HepG2 (cell line): ENCODE measurements around the gene LRRC74B. TPM values are rescaled to one million over a fixed set of nuclear protein-coding genes. Genes with fewer than 3 reads are reported as not detected.

Experiments
- ATAC-seq: fragments of 200-7000 bp; cut with Tn5 transposase; 3 replicates; pipeline ENCODE4 v1.9.1; 2020; ENCODE audit warnings: mild to moderate bottlenecking, moderate library complexity
- BruUV-seq: library from RNA; stranded (reverse); fragments of 400-500 nt; replicated peaks from 2 replicates; lab custom pipeline; 2021; lab: Mats Ljungman, UMichigan
- CTCF ChIA-PET: fragments of 300-600 bp; formaldehyde crosslinking; extraction: SDS; loops from one replicate; lab custom pipeline; 2021; ENCODE audit warnings: low total read pairs, inconsistent platforms, low intra/inter-chr PET ratio; lab: Yijun Ruan, JAX
- POLR2A ChIA-PET: fragments of 350-600 bp; sonication (Branson Sonifier 250); formaldehyde crosslinking; loops from one replicate; lab custom pipeline; 2020; ENCODE audit warnings: antibody characterized with exemption, inconsistent platforms; lab: Yijun Ruan, JAX
- DNase-seq: peaks from one replicate; pipeline ENCODE4 v3.0.0-alpha.2; 2015; ENCODE audit warnings: low spot score
- FAIRE-seq: peaks from 3 replicates; lab custom pipeline; 2011; peaks lifted over from hg19 to GRCh38; lab: Jason Lieb, UNC
- H2AFZ ChIP-seq: one replicate; pipeline ENCODE4 v1.6.1; 2011; ENCODE audit warnings: low read length, inconsistent platforms
- H3K27ac ChIP-seq: fragments of 300-600 bp; 3 replicates; pipeline ENCODE4 v1.8.0; 2011; ENCODE audit warnings: mixed run types, mild to moderate bottlenecking, mixed read lengths, low read length, inconsistent platforms; ENCODE audit not compliant: insufficient read depth; ENCODE audit errors: extremely low read length
- H3K27me3 ChIP-seq, 2 experiments: fragments of 200-600 bp in 1 of 2; 2 replicates in 1 of 2; 3 replicates in 1 of 2; pipeline versions ENCODE4 v1.6.0 to v1.8.0; 2011; ENCODE audit warnings: low read length in 2 of 2, mild to moderate bottlenecking in 2 of 2, moderate library complexity in 2 of 2, inconsistent platforms in 1 of 2; ENCODE audit not compliant: insufficient read depth in 2 of 2, control insufficient read depth in 1 of 2
- H3K36me3 ChIP-seq, 2 experiments: fragments of 200-600 bp in 1 of 2; replicated peaks in 1 of 2; 2 replicates in 1 of 2; 3 replicates in 1 of 2; pipeline versions ENCODE4 v1.5.1 to v1.8.0; 2011; ENCODE audit warnings: low read length in 2 of 2, inconsistent platforms in 1 of 2; ENCODE audit not compliant: insufficient read depth in 2 of 2, control insufficient read depth in 1 of 2
- H3K4me1 ChIP-seq: 2 replicates; pipeline ENCODE4 v1.5.1; 2012; ENCODE audit warnings: low read length, inconsistent platforms; ENCODE audit not compliant: insufficient read depth
- H3K4me2 ChIP-seq: 2 replicates; pipeline ENCODE4 v1.6.0; 2011; ENCODE audit warnings: low read depth, low read length, inconsistent platforms
- H3K4me3 ChIP-seq, 3 experiments: fragments of 200-600 bp in 1 of 3; sonication (generic), shearing (Covaris generic) in 1 of 3; replicated peaks in 1 of 3; 2 replicates each; pipeline ENCODE4 v1.5.1; 2011 to 2016; ENCODE audit warnings: low read length in 3 of 3, inconsistent platforms in 2 of 3, low read depth in 2 of 3, mild to moderate bottlenecking in 2 of 3, control low read depth in 1 of 3, mixed read lengths in 1 of 3; ENCODE audit not compliant: insufficient read depth in 1 of 3
- H3K79me2 ChIP-seq: one replicate; pipeline ENCODE4 v1.6.1; 2011; ENCODE audit warnings: low read length, inconsistent platforms; ENCODE audit not compliant: insufficient read depth
- H3K9ac ChIP-seq: 2 replicates; pipeline ENCODE4 v1.6.0; 2011; ENCODE audit warnings: mild to moderate bottlenecking, low read depth, low read length, inconsistent platforms; ENCODE audit not compliant: insufficient read depth
- H3K9me3 ChIP-seq: 2 replicates; pipeline ENCODE4 v1.5.1; 2012; ENCODE audit warnings: mild to moderate bottlenecking, low read length
- H4K20me1 ChIP-seq: 2 replicates; pipeline ENCODE4 v1.6.0; 2011; ENCODE audit warnings: inconsistent platforms, mild to moderate bottlenecking, low read length, moderate library complexity; ENCODE audit not compliant: insufficient read depth
- CHD2 ChIP-seq: IDR thresholded peaks from 2 replicates; pipeline ENCODE4 v1.6.1; 2011; ENCODE audit warnings: low read depth, low read length, improper control_type of control experiment
- CREB3 ChIP-seq: sonication (generic); formaldehyde crosslinking; IDR thresholded peaks from 2 replicates; pipeline ENCODE4 v1.5.0; 2020; ENCODE audit warnings: missing genetic modification reagents
- GATA4 ChIP-seq: sonication (generic); IDR thresholded peaks from 2 replicates; pipeline ENCODE4 v1.6.1; 2016; ENCODE audit warnings: antibody characterized with exemption, low read depth, borderline replicate concordance
- HNF4G ChIP-seq, 2 experiments: sonication (generic) in 1 of 2; formaldehyde crosslinking in 1 of 2; IDR thresholded peaks; 2 replicates each; pipeline versions ENCODE4 v1.4.0 to v1.6.1; 2011 to 2020; ENCODE audit warnings: borderline replicate concordance in 2 of 2, low read depth in 2 of 2, mild to moderate bottlenecking in 2 of 2, low read length in 1 of 2, missing genetic modification reagents in 1 of 2, moderate library complexity in 1 of 2
- HOXA7 ChIP-seq: sonication (generic); formaldehyde crosslinking; IDR thresholded peaks from 2 replicates; pipeline ENCODE4 v1.8.1; 2022; ENCODE audit warnings: mild to moderate bottlenecking, missing genetic modification reagents, moderate library complexity
- MXD4 ChIP-seq: IDR thresholded peaks from 2 replicates; pipeline ENCODE4 v1.6.1; 2016; ENCODE audit warnings: mild to moderate bottlenecking, missing biosample characterization, missing genetic modification reagents
- NFKBIZ ChIP-seq: IDR thresholded peaks from 2 replicates; pipeline ENCODE4 v1.6.1; 2018; ENCODE audit warnings: missing genetic modification reagents, missing compliant biosample characterization
- NR2C2 ChIP-seq: sonication (generic); formaldehyde crosslinking; IDR thresholded peaks from 2 replicates; pipeline ENCODE4 v1.4.0; 2020; ENCODE audit warnings: missing genetic modification reagents, mild to moderate bottlenecking, moderate library complexity, borderline replicate concordance
- SMC3 ChIP-seq: IDR thresholded peaks from 2 replicates; pipeline ENCODE4 v1.6.1; 2011; ENCODE audit warnings: low read length, improper control_type of control experiment
- SNRNP70 ChIP-seq: fragments of 200-400 bp; formaldehyde crosslinking; IDR thresholded peaks from 2 replicates; pipeline ENCODE4 v1.6.1; 2017; ENCODE audit warnings: mild to moderate bottlenecking, low read depth, low read length, moderate library complexity
- SOX5 ChIP-seq: IDR thresholded peaks from 2 replicates; pipeline ENCODE4 v1.6.1; 2016; ENCODE audit warnings: borderline replicate concordance
- SP5 ChIP-seq: IDR thresholded peaks from 2 replicates; pipeline ENCODE4 v1.6.1; 2016; ENCODE audit warnings: low read depth, borderline replicate concordance
- ZC3H13 ChIP-seq: sonication (generic); formaldehyde crosslinking; IDR thresholded peaks from 2 replicates; pipeline ENCODE4 v1.8.1; 2023; ENCODE audit warnings: mild to moderate bottlenecking, missing genetic modification reagents, moderate library complexity
- ZMYM3 ChIP-seq: sonication (generic); formaldehyde crosslinking; IDR thresholded peaks from 2 replicates; pipeline ENCODE4 v1.5.1; 2020; ENCODE audit warnings: mild to moderate bottlenecking, missing genetic modification reagents
- ZNF264 ChIP-seq: sonication (generic); formaldehyde crosslinking; IDR thresholded peaks from 2 replicates; pipeline ENCODE4 v1.4.0; 2020; ENCODE audit warnings: missing genetic modification reagents
- ZNF276 ChIP-seq: sonication (generic); formaldehyde crosslinking; IDR thresholded peaks from 2 replicates; pipeline ENCODE4 v1.4.0; 2020; ENCODE audit warnings: mild to moderate bottlenecking, low read depth, missing genetic modification reagents
- ZNF350 ChIP-seq: sonication (generic); formaldehyde crosslinking; IDR thresholded peaks from 2 replicates; pipeline ENCODE4 v1.4.0; 2020; ENCODE audit warnings: mild to moderate bottlenecking, low read depth, missing genetic modification reagents, borderline replicate concordance
- ZSCAN31 ChIP-seq: sonication (generic); formaldehyde crosslinking; IDR thresholded peaks from 2 replicates; pipeline ENCODE4 v1.5.0; 2020; ENCODE audit warnings: low read depth, mild to moderate bottlenecking, missing genetic modification reagents
- WGBS: methylation state at CpG from one replicate; pipeline ENCODE4 v1.1.6; 2017; ENCODE audit warnings: low lambda C conversion rate; 5-methylcytosine and 5-hydroxymethylcytosine counted together
- in situ Hi-C: cut with HindIII; loops from 2 replicates; pipeline ENCODE4 v1.10.0; 2017; ENCODE audit warnings: low pct_unique_long_range_greater_than_20kb; ENCODE audit not compliant: extremely low pct_ligation_motif_present
- intact Hi-C: fragments of 100-400 bp; cut with micrococcal nuclease; formaldehyde crosslinking; loops from one replicate; pipeline ENCODE4 v1.10.0; 2022; ENCODE audit not compliant: unreplicated experiment
- polyA plus RNA-seq, 8 experiments: library from polyadenylated mRNA; depleted of rRNA in 3 of 8; stranded (reverse) in 7 of 8; unstranded in 1 of 8; fragments of >200 nt; fragmentation: Illumina TruSeq in 4 of 8; extraction: Trizol in 4 of 8; gene quantifications; 2 replicates each; pipeline versions ENCODE4 v1.2.1 to v1.2.3, GENCODE V29; 2011 to 2016; ENCODE audit warnings: low read depth in 4 of 8, missing spikeins in 1 of 8, mixed read lengths in 1 of 8; ENCODE audit not compliant: insufficient read depth in 1 of 8
- total RNA-seq, 5 experiments: library from RNA; depleted of rRNA; stranded (reverse); fragments of >200 nt; fragmentation: Illumina TruSeq; extraction: Trizol; gene quantifications; 2 replicates each; pipeline ENCODE4 v1.2.3, GENCODE V29; 2016; ENCODE audit warnings: low read depth in 1 of 5

The LRRC74B gene
- total and polyA plus RNA-seq, 2 of the 13 experiments (the other 11 are each of a cell fraction or from before 2014, with no cell fraction given): not detected

- 37% methylated on average over 3 of the region's 3 CpGs for whole genome bisulfite sequencing
- TF ChIP-seq HNF4G (IDR thresholded peaks at IDR 0.05; ENCODE audit: borderline replicate concordance, low read depth, low read length) (no peak), HNF4G (CRISPR knock-in tag; IDR thresholded peaks at IDR 0.05; ENCODE audit: borderline replicate concordance, low read depth) (no peak), SOX5 (CRISPR knock-in tag) (no peak), CHD2 (no peak), ZNF276 (CRISPR knock-in tag) (no peak), ZNF350 (no peak), SMC3 (no peak), HOXA7 (CRISPR knock-in tag) (no peak), NR2C2 (no peak), ZSCAN31 (no peak), ZC3H13 (no peak), MXD4 (CRISPR knock-in tag) (no peak), GATA4 (no peak), SP5 (CRISPR knock-in tag) (no peak), NFKBIZ (no peak), CREB3 (CRISPR knock-in tag) (no peak), SNRNP70 (no peak), ZNF264 (CRISPR knock-in tag) (no peak), ZMYM3 (no peak)
- TF ChIP-seq, all 625 proteins: peak for 0
- Histone ChIP-seq H3K27ac (no peak overlapping the region), H3K9ac (no peak overlapping the region), H2AFZ (no peak overlapping the region), H3K27me3 (peaks cover 12 to 40% of the 10 kb centered on the region in 2 experiments), H3K36me3 (no peaks in the 10 kb centered on the region), H3K4me3 (no peak overlapping the region), H4K20me1 (no peaks in the 10 kb centered on the region), H3K4me2 (no peak overlapping the region), H3K4me1 (no peaks in the 10 kb centered on the region), H3K9me3 (no peaks in the 10 kb centered on the region), H3K79me2 (no peaks in the 10 kb centered on the region)
- no peak for FAIRE-seq
- CTCF ChIA-PET: no interaction called here
- DNase-seq: no peak
- intact Hi-C loops: no loop called here
- no peak for ATAC-seq
- no TSS peak for BruUV-seq
- POLR2A ChIA-PET: no interaction called here
- in situ Hi-C loops: no loop called here
Observed at GRCh38 chr22:21033895-21034294, 11.9 kb upstream of the LRRC74B start.
